Epidermal melanocyte (primary cell): ENCODE data around the gene ADIPOR1.
"Not testable (repeated sequence)": the region's sequence is repeated elsewhere in the genome, so short reads cannot be mapped to it uniquely, and the experiment has no call there.

Experiments used
- DNase-seq: peaks from one replicate; pipeline ENCODE4 v3.0.0; 2011; ENCODE audit warnings: low spot score; ENCODE audit not compliant: insufficient read length

ADIPOR1 gene

GRCh38 chr1:202957733-202958543, at the start of gene ADIPOR1:
Gene ADIPOR1, minus strand, starts transcription at chr1:202958312. Its CDS starts 7,242 bp downstream, at chr1:202951070.
- DNase-seq = peak; percentile 97

GRCh38 chr1:203006948-203007871, 49.1 kb upstream of the ADIPOR1 start, which contains the start of gene TMEM183A:
Gene TMEM183A, plus strand, starts transcription at chr1:203007374. Its CDS starts 92 bp downstream, at chr1:203007466.
- DNase-seq = peak; percentile 66

- DNase-seq = not testable (repeated sequence)
These were observed 47.5 kb upstream of the ADIPOR1 start for GRCh38 chr1:203005395-203006142.

GRCh38 chr1:203002951-203003350, 44.8 kb upstream of the ADIPOR1 start:
- no peak for DNase-seq

GRCh38 chr1:203001986-203002385, 43.9 kb upstream of the ADIPOR1 start:
- DNase-seq = no peak

GRCh38 chr1:203000217-203000944, 42.3 kb upstream of the ADIPOR1 start:
- DNase-seq = no peak

GRCh38 chr1:202998836-202999750, 41.0 kb upstream of the ADIPOR1 start:
- DNase-seq = peak; percentile 24

- no peak for DNase-seq
These were observed 36.6 kb upstream of the ADIPOR1 start for GRCh38 chr1:202994756-202995155.

- no peak for DNase-seq
These were observed 33.0 kb upstream of the ADIPOR1 start for GRCh38 chr1:202991112-202991511.

- DNase-seq = no peak
These were observed 31.8 kb upstream of the ADIPOR1 start for GRCh38 chr1:202989879-202990278.

GRCh38 chr1:202987922-202988583, 29.9 kb upstream of the ADIPOR1 start:
- DNase-seq = no peak

- DNase-seq = no peak
These were observed 29.1 kb upstream of the ADIPOR1 start for GRCh38 chr1:202987255-202987654.

- DNase-seq = not testable (repeated sequence)
These were observed 28.0 kb upstream of the ADIPOR1 start for GRCh38 chr1:202986120-202986519.

GRCh38 chr1:202982715-202983430, 24.8 kb upstream of the ADIPOR1 start:
- DNase-seq = no peak

- no peak for DNase-seq
These were observed 23.8 kb upstream of the ADIPOR1 start for GRCh38 chr1:202981939-202982338.

GRCh38 chr1:202979459-202979858, 21.3 kb upstream of the ADIPOR1 start:
- no peak for DNase-seq

GRCh38 chr1:202976633-202977032, 18.5 kb upstream of the ADIPOR1 start:
- DNase-seq = no peak

GRCh38 chr1:202974856-202975255, 16.7 kb upstream of the ADIPOR1 start:
- DNase-seq = no peak
